Measurements from ENCODE around the gene VGLL4. TPM values are rescaled to one million over a fixed set of nuclear protein-coding genes. Genes with fewer than 3 reads are reported as not detected.

Gene VGLL4
- total RNA-seq, 1 experiment from 2014 or later = 52.2 TPM

GRCh38 chr3:11554666-11555065, 89.0 kb downstream of the VGLL4 start:
- DNase-seq (ENCODE audit: extremely low read depth, low read depth) = no peak

- no peak for DNase-seq (ENCODE audit: extremely low read depth, low read depth)
These were observed 89.5 kb downstream of the VGLL4 start for GRCh38 chr3:11554236-11554610.

GRCh38 chr3:11553436-11554235, 90.1 kb downstream of the VGLL4 start:
- DNase-seq (ENCODE audit: extremely low read depth, low read depth) = no peak

GRCh38 chr3:11552289-11553264, 91.1 kb downstream of the VGLL4 start:
- DNase-seq (ENCODE audit: extremely low read depth, low read depth) = no peak

- no peak for DNase-seq (ENCODE audit: extremely low read depth, low read depth)
These were observed 92.7 kb downstream of the VGLL4 start for GRCh38 chr3:11551036-11551435.

- DNase-seq (ENCODE audit: extremely low read depth, low read depth) = no peak
These were observed 94.1 kb downstream of the VGLL4 start for GRCh38 chr3:11549580-11550140.

GRCh38 chr3:11548721-11549131, 95.0 kb downstream of the VGLL4 start:
- DNase-seq (ENCODE audit: extremely low read depth, low read depth) = no peak

GRCh38 chr3:11547498-11547897, 96.2 kb downstream of the VGLL4 start:
- no peak for DNase-seq (ENCODE audit: extremely low read depth, low read depth)

- DNase-seq (ENCODE audit: extremely low read depth, low read depth) = no peak
These were observed 96.9 kb downstream of the VGLL4 start for GRCh38 chr3:11546657-11547302.

GRCh38 chr3:11545186-11545851, 98.4 kb downstream of the VGLL4 start:
- DNase-seq (ENCODE audit: extremely low read depth, low read depth) = no peak

GRCh38 chr3:11544412-11545181, 99.1 kb downstream of the VGLL4 start:
- DNase-seq (ENCODE audit: extremely low read depth, low read depth) = no peak

- no peak for DNase-seq (ENCODE audit: extremely low read depth, low read depth)
These were observed 99.7 kb downstream of the VGLL4 start for GRCh38 chr3:11543948-11544387.

GRCh38 chr3:11543141-11543947, 100.4 kb downstream of the VGLL4 start:
- DNase-seq (ENCODE audit: extremely low read depth, low read depth) = no peak

- no peak for DNase-seq (ENCODE audit: extremely low read depth, low read depth)
These were observed 101.2 kb downstream of the VGLL4 start for GRCh38 chr3:11542551-11542950.

- DNase-seq (ENCODE audit: extremely low read depth, low read depth) = no peak
These were observed 102.1 kb downstream of the VGLL4 start for GRCh38 chr3:11541321-11542303.

- no peak for DNase-seq (ENCODE audit: extremely low read depth, low read depth)
These were observed 104.0 kb downstream of the VGLL4 start for GRCh38 chr3:11539677-11540076.

GRCh38 chr3:11539218-11539617, 104.5 kb downstream of the VGLL4 start:
- DNase-seq (ENCODE audit: extremely low read depth, low read depth) = no peak

Measured in NCI-H460 (cell line).